Measurements from ENCODE around the gene EPB41L4B. TPM values are rescaled to one million over a fixed set of nuclear protein-coding genes. Genes with fewer than 3 reads are reported as not detected.

EPB41L4B gene
- total RNA-seq, 3 donors from 2014 or later: 0.11 to 0.33 (median 0.24) TPM

- Mint-ChIP-seq H3K36me3 (ENCODE audit: insufficient read depth) (no peaks in the 10 kb centered on the region), H3K9me3 (no peaks in the 10 kb centered on the region), H3K27me3 (ENCODE audit: low read depth) (peaks cover 4% of the 10 kb centered on the region), H3K4me1 (ENCODE audit: low read depth) (no peaks in the 10 kb centered on the region), H3K4me3 (no peak overlapping the region)
- DNase-seq: no peak
- ATAC-seq: no peak
These were observed 14.3 kb upstream of the EPB41L4B start for GRCh38 chr9:109335121-109335520.

- H3K4me1 Mint-ChIP-seq (ENCODE audit: low read depth): no peaks in the 10 kb centered on the region
- H3K9me3 Mint-ChIP-seq: no peaks in the 10 kb centered on the region
These were observed 10.5 kb upstream of the EPB41L4B start for GRCh38 chr9:109331353-109331752.

GRCh38 chr9:109329638-109330258 is 8.9 kb upstream of the EPB41L4B start:
- no peaks in the 10 kb centered on the region for H3K36me3 Mint-ChIP-seq (ENCODE audit: insufficient read depth)
- no peaks in the 10 kb centered on the region for H3K4me1 Mint-ChIP-seq (ENCODE audit: low read depth)
- ATAC-seq (no peak), DNase-seq (no peak)
- H3K27me3 Mint-ChIP-seq (ENCODE audit: low read depth): peaks cover 15% of the 10 kb centered on the region
- H3K9me3 Mint-ChIP-seq: no peaks in the 10 kb centered on the region
- no peak overlapping the region for H3K4me3 Mint-ChIP-seq

More at GRCh38 chr9:109331353-109331752, 10.5 kb upstream of the EPB41L4B start:
- peaks cover 15% of the 10 kb centered on the region for H3K27me3 Mint-ChIP-seq (ENCODE audit: low read depth)
- DNase-seq (no peak), ATAC-seq (no peak)
- H3K4me3 Mint-ChIP-seq: no peak overlapping the region
- no peaks in the 10 kb centered on the region for H3K36me3 Mint-ChIP-seq (ENCODE audit: insufficient read depth)

GRCh38 chr9:109328978-109329637 is 8.2 kb upstream of the EPB41L4B start:
- Mint-ChIP-seq H3K27me3 (ENCODE audit: low read depth) (peaks cover 16% of the 10 kb centered on the region), H3K4me3 (no peak overlapping the region), H3K4me1 (ENCODE audit: low read depth) (no peaks in the 10 kb centered on the region), H3K36me3 (ENCODE audit: insufficient read depth) (no peaks in the 10 kb centered on the region), H3K9me3 (no peaks in the 10 kb centered on the region)
- ATAC-seq (no peak), DNase-seq (no peak)

GRCh38 chr9:109325089-109325488 is 4.2 kb upstream of the EPB41L4B start:
- peaks cover 33% of the 10 kb centered on the region for H3K27me3 Mint-ChIP-seq (ENCODE audit: low read depth)
- H3K4me3 Mint-ChIP-seq: no peak overlapping the region
- H3K4me1 Mint-ChIP-seq (ENCODE audit: low read depth): peaks cover 7% of the 10 kb centered on the region
- DNase-seq (no peak), ATAC-seq (no peak)
- no peaks in the 10 kb centered on the region for H3K36me3 Mint-ChIP-seq (ENCODE audit: insufficient read depth)
- no peaks in the 10 kb centered on the region for H3K9me3 Mint-ChIP-seq

- no peak overlapping the region for H3K4me3 Mint-ChIP-seq
- H3K36me3 Mint-ChIP-seq (ENCODE audit: insufficient read depth): no peaks in the 10 kb centered on the region
- no peak for ATAC-seq
- DNase-seq: no peak
- no peaks in the 10 kb centered on the region for H3K9me3 Mint-ChIP-seq
- H3K4me1 Mint-ChIP-seq (ENCODE audit: low read depth): peaks cover 11% of the 10 kb centered on the region
- H3K27me3 Mint-ChIP-seq (ENCODE audit: low read depth): peaks cover 42% of the 10 kb centered on the region
These were observed 2.9 kb upstream of the EPB41L4B start for GRCh38 chr9:109323771-109324170.

- peaks cover 54% of the 10 kb centered on the region for H3K27me3 Mint-ChIP-seq (ENCODE audit: low read depth)
- ATAC-seq: no peak
- peaks cover 14% of the 10 kb centered on the region for H3K4me1 Mint-ChIP-seq (ENCODE audit: low read depth)
- H3K36me3 Mint-ChIP-seq (ENCODE audit: insufficient read depth): no peaks in the 10 kb centered on the region
- H3K9me3 Mint-ChIP-seq: no peaks in the 10 kb centered on the region
- no peak for DNase-seq
- no peak overlapping the region for H3K4me3 Mint-ChIP-seq
These were observed 868 bp upstream of the EPB41L4B start for GRCh38 chr9:109321727-109322126.

- Mint-ChIP-seq H3K27me3 (ENCODE audit: low read depth) (peaks cover 64% of the 10 kb centered on the region), H3K4me3 (no peak overlapping the region), H3K36me3 (ENCODE audit: insufficient read depth) (no peaks in the 10 kb centered on the region), H3K4me1 (ENCODE audit: low read depth) (peaks cover 14% of the 10 kb centered on the region), H3K9me3 (no peaks in the 10 kb centered on the region)
- DNase-seq (no peak), ATAC-seq (peak; percentile 20 to 29)
These were observed 523 bp downstream of the EPB41L4B start for GRCh38 chr9:109320331-109320741.

- Mint-ChIP-seq H3K36me3 (ENCODE audit: insufficient read depth) (no peaks in the 10 kb centered on the region), H3K27me3 (ENCODE audit: low read depth) (peaks cover 64% of the 10 kb centered on the region), H3K9me3 (no peaks in the 10 kb centered on the region), H3K4me3 (peak overlapping the region; percentile 69), H3K4me1 (ENCODE audit: low read depth) (peaks cover 14% of the 10 kb centered on the region)
- DNase-seq (no peak), ATAC-seq (peak; percentile 11 to 15)
These were observed 1.1 kb downstream of the EPB41L4B start for GRCh38 chr9:109319626-109320241.

GRCh38 chr9:109319017-109319625 is 1.7 kb downstream of the EPB41L4B start:
- DNase-seq (no peak), ATAC-seq (no peak)
- Mint-ChIP-seq H3K4me3 (peak overlapping the region; percentile 69), H3K9me3 (no peaks in the 10 kb centered on the region), H3K4me1 (ENCODE audit: low read depth) (peaks cover 14% of the 10 kb centered on the region), H3K36me3 (ENCODE audit: insufficient read depth) (no peaks in the 10 kb centered on the region), H3K27me3 (ENCODE audit: low read depth) (peaks cover 63% of the 10 kb centered on the region)

GRCh38 chr9:109317979-109318741 is 2.7 kb downstream of the EPB41L4B start:
- DNase-seq: no peak
- no peak for ATAC-seq
- H3K36me3 Mint-ChIP-seq (ENCODE audit: insufficient read depth): no peaks in the 10 kb centered on the region
- peak overlapping the region; percentile 43 for H3K4me3 Mint-ChIP-seq
- H3K4me1 Mint-ChIP-seq (ENCODE audit: low read depth): peaks cover 14% of the 10 kb centered on the region
- H3K27me3 Mint-ChIP-seq (ENCODE audit: low read depth): peaks cover 59% of the 10 kb centered on the region
- H3K9me3 Mint-ChIP-seq: no peaks in the 10 kb centered on the region

GRCh38 chr9:109317311-109317978 is 3.4 kb downstream of the EPB41L4B start:
- Mint-ChIP-seq H3K4me3 (no peak overlapping the region), H3K36me3 (ENCODE audit: insufficient read depth) (no peaks in the 10 kb centered on the region), H3K9me3 (no peaks in the 10 kb centered on the region), H3K4me1 (ENCODE audit: low read depth) (peaks cover 14% of the 10 kb centered on the region), H3K27me3 (ENCODE audit: low read depth) (peaks cover 62% of the 10 kb centered on the region)
- ATAC-seq (no peak), DNase-seq (no peak)

GRCh38 chr9:109316207-109316640 is 4.6 kb downstream of the EPB41L4B start:
- DNase-seq (no peak), ATAC-seq (no peak)
- Mint-ChIP-seq H3K4me1 (ENCODE audit: low read depth) (peaks cover 15% of the 10 kb centered on the region), H3K36me3 (ENCODE audit: insufficient read depth) (no peaks in the 10 kb centered on the region), H3K9me3 (no peaks in the 10 kb centered on the region), H3K27me3 (ENCODE audit: low read depth) (peaks cover 55% of the 10 kb centered on the region), H3K4me3 (no peak overlapping the region)
